SK-N-SH (cell line): ENCODE data around the gene EDA. TPM values are rescaled to one million over a fixed set of nuclear protein-coding genes. Genes with fewer than 3 reads are reported as not detected.

ENCODE experiments used
- CTCF ChIA-PET: fragments of 300-600, 350-600 bp; formaldehyde crosslinking; extraction: SDS; loops from one replicate; lab custom pipeline; 2021; lab: Yijun Ruan, JAX
- POLR2A ChIA-PET: fragments of 350-600 bp; sonication (Branson Sonifier 250); formaldehyde crosslinking; extraction: SDS; loops from one replicate; lab custom pipeline; 2020; ENCODE audit warnings: antibody characterized with exemption, inconsistent platforms; lab: Yijun Ruan, JAX
- DNase-seq: peaks from one replicate; pipeline ENCODE4 v3.0.0; 2012
- H2AFZ ChIP-seq: fragments of 200-600 bp; sonication (generic); 2 replicates; pipeline ENCODE4 v1.8.1; 2016; ENCODE audit warnings: antibody characterized with exemption, mild to moderate bottlenecking, low read depth
- H3F3A ChIP-seq: fragments of 200-600 bp; sonication (generic); replicated peaks from 2 replicates; pipeline ENCODE3; 2016; ENCODE audit warnings: antibody characterized with exemption, mild to moderate bottlenecking; ENCODE audit not compliant: insufficient read depth
- H3K27ac ChIP-seq, 2 experiments: fragments of 200-500 bp in 1 of 2; fragments of 200-600 bp in 1 of 2; sonication (Bioruptor generic) in 1 of 2; sonication (generic), shearing (Covaris generic) in 1 of 2; 2 replicates each; pipeline versions ENCODE4 v1.5.1 to v1.6.1; 2014 to 2016; ENCODE audit warnings: low read depth in 2 of 2, inconsistent platforms in 1 of 2, low read length in 1 of 2, mild to moderate bottlenecking in 1 of 2, mixed read lengths in 1 of 2
- H3K27me3 ChIP-seq: fragments of 200-600 bp; sonication (generic), shearing (Covaris generic); 2 replicates; pipeline ENCODE4 v1.6.1; 2016; ENCODE audit warnings: mixed run types; ENCODE audit not compliant: insufficient read depth
- H3K36me3 ChIP-seq, 2 experiments: fragments of 200-500 bp in 1 of 2; fragments of 200-600 bp in 1 of 2; sonication (Bioruptor generic) in 1 of 2; sonication (generic) in 1 of 2; replicated peaks in 1 of 2; 2 replicates each; pipeline versions ENCODE3 to v1.5.1; 2014 to 2016; ENCODE audit warnings: low read length in 1 of 2, mild to moderate bottlenecking in 1 of 2; ENCODE audit not compliant: insufficient read depth in 2 of 2, control insufficient read depth in 1 of 2
- H3K4me1 ChIP-seq, 2 experiments: fragments of 200-500 bp in 1 of 2; fragments of 200-600 bp in 1 of 2; sonication (Bioruptor generic) in 1 of 2; sonication (generic), shearing (Covaris generic) in 1 of 2; 2 replicates each; pipeline versions ENCODE4 v1.5.1 to v1.6.1; 2014 to 2016; ENCODE audit warnings: low read depth in 1 of 2, low read length in 1 of 2, mixed run types in 1 of 2; ENCODE audit not compliant: insufficient read depth in 2 of 2, control insufficient read depth in 1 of 2
- H3K4me2 ChIP-seq: fragments of 200-600 bp; sonication (generic), shearing (Covaris generic); 2 replicates; pipeline ENCODE4 v1.6.1; 2017; ENCODE audit warnings: mixed run types
- H3K4me3 ChIP-seq, 2 experiments: fragments of 200-500 bp in 1 of 2; fragments of 200-600 bp in 1 of 2; sonication (Bioruptor generic) in 1 of 2; sonication (generic), shearing (Covaris generic) in 1 of 2; 2 replicates each; pipeline versions ENCODE4 v1.5.1 to v1.8.1; 2014 to 2016; ENCODE audit warnings: low read depth in 2 of 2, inconsistent platforms in 1 of 2, low read length in 1 of 2, mild to moderate bottlenecking in 1 of 2, mixed read lengths in 1 of 2, moderate library complexity in 1 of 2
- H3K79me2 ChIP-seq: fragments of 200-600 bp; sonication (generic); 2 replicates; pipeline ENCODE4 v1.8.1; 2017; ENCODE audit warnings: mild to moderate bottlenecking; ENCODE audit not compliant: insufficient read depth
- H3K9ac ChIP-seq: fragments of 200-600 bp; sonication (generic); 2 replicates; pipeline ENCODE4 v1.6.1; 2017; ENCODE audit warnings: mixed run types
- H3K9me2 ChIP-seq: fragments of 200-600 bp; sonication (generic); 2 replicates; pipeline ENCODE4 v1.6.1; 2017; ENCODE audit warnings: mixed run types
- H3K9me3 ChIP-seq: fragments of 200-600 bp; sonication (generic); 2 replicates; pipeline ENCODE4 v1.6.1; 2017; ENCODE audit warnings: mixed run types, mild to moderate bottlenecking, moderate library complexity
- H4K20me1 ChIP-seq: fragments of 200-600 bp; sonication (generic); 2 replicates; pipeline ENCODE4 v1.6.1; 2017; ENCODE audit warnings: mild to moderate bottlenecking, mixed run types; ENCODE audit not compliant: insufficient read depth
- CHD2 ChIP-seq: fragments of 150-350 bp; IDR thresholded peaks from 2 replicates; pipeline ENCODE4 v1.6.1; 2018; ENCODE audit warnings: low read length; ENCODE audit not compliant: partially characterized antibody
- EZH2phosphoT487 ChIP-seq: fragments of 200-600 bp; sonication (generic); IDR thresholded peaks from 2 replicates; pipeline ENCODE4 v1.6.1; 2017; ENCODE audit warnings: low read depth, mixed run types, mild to moderate bottlenecking, antibody characterized with exemption, moderate library complexity, borderline replicate concordance
- FOSL2 ChIP-seq: IDR thresholded peaks from 2 replicates; pipeline ENCODE4 v1.4.0; 2012; ENCODE audit warnings: low read depth, mild to moderate bottlenecking, moderate library complexity, borderline replicate concordance
- GABPA ChIP-seq: IDR thresholded peaks from 2 replicates; pipeline ENCODE4 v1.4.0; 2012; ENCODE audit warnings: low read depth, mild to moderate bottlenecking
- JUND ChIP-seq: IDR thresholded peaks from 2 replicates; pipeline ENCODE4 v1.4.0; 2012
- MEF2A ChIP-seq: IDR thresholded peaks from 2 replicates; pipeline ENCODE4 v1.4.0; 2012; ENCODE audit warnings: low read depth, borderline replicate concordance
- MXI1 ChIP-seq: IDR thresholded peaks from 2 replicates; pipeline ENCODE4 v1.6.1; 2012; ENCODE audit warnings: mild to moderate bottlenecking, low read depth, low read length, improper control_type of control experiment
- NRF1 ChIP-seq: IDR thresholded peaks from 2 replicates; pipeline ENCODE4 v1.6.1; 2012; ENCODE audit warnings: low read depth, mild to moderate bottlenecking, low read length
- RAD21 ChIP-seq: IDR thresholded peaks from 2 replicates; pipeline ENCODE4 v1.6.1; 2012; ENCODE audit warnings: mild to moderate bottlenecking, low read length
- SMC3 ChIP-seq: IDR thresholded peaks from 2 replicates; pipeline ENCODE4 v1.6.1; 2012; ENCODE audit warnings: low read depth, low read length, improper control_type of control experiment
- TEAD4 ChIP-seq: IDR thresholded peaks from 2 replicates; pipeline ENCODE4 v1.4.0; 2012; ENCODE audit warnings: mild to moderate bottlenecking, borderline replicate concordance; ENCODE audit not compliant: insufficient read depth
- polyA plus RNA-seq, 3 experiments: library from polyadenylated mRNA; depleted of rRNA; stranded (reverse); fragments of >200 nt; gene quantifications; 2 replicates each; pipeline ENCODE4 v1.2.3, GENCODE V29; 2012
- TF ChIP-seq, protein P1 (sequence below): IDR thresholded peaks from 2 replicates; pipeline ENCODE4; 2012
- TF ChIP-seq, protein P2 (sequence below): IDR thresholded peaks from 2 replicates; pipeline ENCODE4 v1.4.0; 2012; ENCODE audit warnings: low read depth
- TF ChIP-seq, protein P3 (sequence below): IDR thresholded peaks from 2 replicates; pipeline ENCODE4 v1.4.0; 2012; ENCODE audit warnings: low read depth, borderline replicate concordance

The EDA gene
- polyA plus RNA-seq, 1 of the 3 experiments (the other 2 are of a cell fraction): 0.02 TPM

DNA sequence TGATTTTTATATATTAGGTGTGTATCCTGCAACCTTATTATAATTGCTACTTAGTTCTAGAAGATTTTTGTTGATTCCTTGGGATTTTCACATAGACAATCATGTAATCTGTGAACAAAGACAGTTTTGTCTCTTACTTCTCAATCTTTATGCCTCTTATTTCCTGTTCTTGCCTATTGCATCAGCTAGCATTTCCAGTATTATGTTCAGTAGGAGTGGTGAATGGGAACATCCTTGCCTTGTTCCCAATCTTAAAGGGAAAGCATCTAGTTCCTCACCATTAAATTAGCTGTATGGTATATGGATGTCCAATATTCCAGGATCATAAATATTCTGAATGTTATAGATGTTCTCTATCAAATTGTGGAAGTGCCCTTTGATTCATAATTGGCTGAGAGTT, 392.0 kb downstream of the EDA start:
- no peaks in the 10 kb centered on the region for H3K9me3 ChIP-seq
- H3K36me3 ChIP-seq: no peaks in the 10 kb centered on the region
- H2AFZ ChIP-seq: no peak overlapping the region
- no peaks in the 10 kb centered on the region for H3F3A ChIP-seq
- no peak overlapping the region for H3K27ac ChIP-seq
- no peaks in the 10 kb centered on the region for H3K4me1 ChIP-seq
- no peaks in the 10 kb centered on the region for H3K9me2 ChIP-seq
- no peak for DNase-seq
- H3K27me3 ChIP-seq: peaks cover 14% of the 10 kb centered on the region; the same call in 1 of the 2 replicates
- no peak overlapping the region for H3K4me3 ChIP-seq
- H3K9ac ChIP-seq: no peak overlapping the region
- no peaks in the 10 kb centered on the region for H3K79me2 ChIP-seq
- H4K20me1 ChIP-seq: no peaks in the 10 kb centered on the region
- ChIA-PET CTCF (interaction anchor here (0.7 to 1.1 kb wide), 2 partner anchors 23 to 166 kb away, joined by 3 read pairs; no protein-coding TSS in a partner anchor), POLR2A (no interaction called here)
- H3K4me2 ChIP-seq: no peak overlapping the region
- TF ChIP-seq, protein P1, sequence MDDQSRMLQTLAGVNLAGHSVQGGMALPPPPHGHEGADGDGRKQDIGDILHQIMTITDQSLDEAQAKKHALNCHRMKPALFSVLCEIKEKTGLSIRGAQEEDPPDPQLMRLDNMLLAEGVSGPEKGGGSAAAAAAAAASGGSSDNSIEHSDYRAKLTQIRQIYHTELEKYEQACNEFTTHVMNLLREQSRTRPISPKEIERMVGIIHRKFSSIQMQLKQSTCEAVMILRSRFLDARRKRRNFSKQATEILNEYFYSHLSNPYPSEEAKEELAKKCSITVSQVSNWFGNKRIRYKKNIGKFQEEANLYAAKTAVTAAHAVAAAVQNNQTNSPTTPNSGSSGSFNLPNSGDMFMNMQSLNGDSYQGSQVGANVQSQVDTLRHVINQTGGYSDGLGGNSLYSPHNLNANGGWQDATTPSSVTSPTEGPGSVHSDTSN: no peak
- no peak for TF ChIP-seq JUND
- TF ChIP-seq RAD21: no peak
- TF ChIP-seq, protein P2, sequence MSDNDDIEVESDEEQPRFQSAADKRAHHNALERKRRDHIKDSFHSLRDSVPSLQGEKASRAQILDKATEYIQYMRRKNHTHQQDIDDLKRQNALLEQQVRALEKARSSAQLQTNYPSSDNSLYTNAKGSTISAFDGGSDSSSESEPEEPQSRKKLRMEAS: no peak
- TF ChIP-seq GABPA: no peak
- no peak for TF ChIP-seq NRF1
- TF ChIP-seq SMC3: no peak

DNA sequence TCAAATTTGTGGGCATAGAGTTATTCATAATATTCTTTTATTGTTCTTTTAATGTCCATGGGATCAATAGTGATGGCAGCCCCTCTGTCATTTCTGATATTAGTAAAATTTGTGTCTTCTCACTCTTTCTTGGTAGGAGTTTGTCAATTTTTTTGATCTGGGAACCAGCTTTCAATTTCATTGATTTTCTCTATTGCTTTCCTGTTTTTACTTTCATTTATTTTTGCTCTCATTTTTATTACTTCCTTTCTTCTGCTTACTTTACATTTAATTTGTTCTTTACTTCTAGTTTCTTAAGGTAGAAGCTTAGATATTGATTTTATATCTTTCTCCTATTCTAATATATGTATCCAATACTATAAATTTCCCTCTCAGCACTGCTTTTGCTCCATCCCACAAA, 393.1 kb downstream of the EDA start:
- Histone ChIP-seq H3K4me2 (no peak overlapping the region), H3F3A (no peaks in the 10 kb centered on the region), H3K36me3 (no peaks in the 10 kb centered on the region), H3K4me3 (no peak overlapping the region), H3K9me2 (no peaks in the 10 kb centered on the region), H3K27me3 (peaks cover 14% of the 10 kb centered on the region; the same call in 1 of the 2 replicates), H3K9ac (no peak overlapping the region), H3K4me1 (no peaks in the 10 kb centered on the region), H3K9me3 (no peaks in the 10 kb centered on the region), H2AFZ (no peak overlapping the region), H3K79me2 (no peaks in the 10 kb centered on the region), H3K27ac (no peak overlapping the region), H4K20me1 (no peaks in the 10 kb centered on the region)
- DNase-seq: no peak
- ChIA-PET POLR2A (no interaction called here), CTCF (interaction anchor here (5.4 kb wide), 1 partner anchor 21 kb away, joined by 23 read pairs; no protein-coding TSS in a partner anchor)
- no peak for TF ChIP-seq CHD2
- TF ChIP-seq EZH2phosphoT487: no peak
- TF ChIP-seq NRF1: no peak
- TF ChIP-seq MXI1: no peak
- TF ChIP-seq FOSL2: no peak
- TF ChIP-seq, protein P1: no peak
- no peak for TF ChIP-seq TEAD4
- TF ChIP-seq, protein P2: no peak
- TF ChIP-seq, protein P3, sequence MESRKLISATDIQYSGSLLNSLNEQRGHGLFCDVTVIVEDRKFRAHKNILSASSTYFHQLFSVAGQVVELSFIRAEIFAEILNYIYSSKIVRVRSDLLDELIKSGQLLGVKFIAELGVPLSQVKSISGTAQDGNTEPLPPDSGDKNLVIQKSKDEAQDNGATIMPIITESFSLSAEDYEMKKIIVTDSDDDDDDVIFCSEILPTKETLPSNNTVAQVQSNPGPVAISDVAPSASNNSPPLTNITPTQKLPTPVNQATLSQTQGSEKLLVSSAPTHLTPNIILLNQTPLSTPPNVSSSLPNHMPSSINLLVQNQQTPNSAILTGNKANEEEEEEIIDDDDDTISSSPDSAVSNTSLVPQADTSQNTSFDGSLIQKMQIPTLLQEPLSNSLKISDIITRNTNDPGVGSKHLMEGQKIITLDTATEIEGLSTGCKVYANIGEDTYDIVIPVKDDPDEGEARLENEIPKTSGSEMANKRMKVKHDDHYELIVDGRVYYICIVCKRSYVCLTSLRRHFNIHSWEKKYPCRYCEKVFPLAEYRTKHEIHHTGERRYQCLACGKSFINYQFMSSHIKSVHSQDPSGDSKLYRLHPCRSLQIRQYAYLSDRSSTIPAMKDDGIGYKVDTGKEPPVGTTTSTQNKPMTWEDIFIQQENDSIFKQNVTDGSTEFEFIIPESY: no peak
- no peak for TF ChIP-seq MEF2A
